ENCODE measurements around the gene SC5D.
A peak's percentile ranks its signal among the peaks of the same experiment; 100 is the strongest.

The SC5D gene

DNA sequence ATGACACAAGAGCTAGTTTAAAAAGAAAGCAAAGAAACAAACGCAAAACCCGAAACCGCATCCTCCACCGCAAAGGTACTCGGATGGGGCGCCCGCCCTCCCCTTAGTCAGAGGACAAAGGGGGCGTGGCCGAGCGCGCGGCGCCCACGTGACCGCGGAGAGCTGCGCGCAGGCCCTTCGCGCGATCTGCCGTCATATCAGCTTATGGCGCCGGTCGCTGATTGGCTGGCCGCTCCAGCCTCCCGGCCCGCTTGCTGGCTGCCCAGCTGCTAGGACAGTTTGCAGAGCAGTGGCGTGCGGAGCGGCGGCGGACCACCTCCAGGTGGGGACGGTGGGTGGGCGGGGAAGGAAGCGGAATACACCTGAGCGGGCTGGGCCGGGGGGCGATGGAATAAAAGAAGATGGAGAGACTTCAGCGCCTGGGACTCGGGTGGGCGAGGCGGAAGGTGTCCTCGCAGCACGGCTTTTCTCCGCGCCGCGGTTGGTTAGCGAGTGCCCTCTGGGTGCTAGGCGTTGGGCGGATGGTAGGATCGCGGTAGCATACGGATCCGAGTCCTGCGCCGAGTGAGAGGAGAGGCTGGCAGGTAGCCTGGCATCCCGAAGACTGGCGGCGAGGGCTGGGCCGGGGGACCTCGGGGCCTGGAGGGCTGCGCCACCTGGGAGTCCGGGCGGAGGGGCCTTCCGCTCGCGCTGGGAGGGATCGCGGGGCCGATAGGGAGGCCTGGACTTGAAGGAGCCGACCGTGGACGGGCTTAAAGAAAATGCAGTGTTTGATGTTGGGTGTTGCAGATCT is at the start of gene SC5D:
Gene SC5D (plus strand): TSS at position 277 of the 793 bp plus-strand sequence. CDS start 10,605 bp downstream, outside the sequence.
- peak; percentile 93 for DNase-seq (ENCODE audit: low read depth)

GRCh38 chr11:121244884-121245283 is 47.7 kb upstream of the SC5D start:
- no peak for DNase-seq (ENCODE audit: low read depth)

- DNase-seq (ENCODE audit: low read depth), result no peak
Measured at GRCh38 chr11:121246021-121246768, 46.4 kb upstream of the SC5D start.

GRCh38 chr11:121246769-121247035 is 45.9 kb upstream of the SC5D start:
- no peak for DNase-seq (ENCODE audit: low read depth)

- DNase-seq (ENCODE audit: low read depth), result no peak
Measured at GRCh38 chr11:121248496-121248895, 44.1 kb upstream of the SC5D start.

DNA sequence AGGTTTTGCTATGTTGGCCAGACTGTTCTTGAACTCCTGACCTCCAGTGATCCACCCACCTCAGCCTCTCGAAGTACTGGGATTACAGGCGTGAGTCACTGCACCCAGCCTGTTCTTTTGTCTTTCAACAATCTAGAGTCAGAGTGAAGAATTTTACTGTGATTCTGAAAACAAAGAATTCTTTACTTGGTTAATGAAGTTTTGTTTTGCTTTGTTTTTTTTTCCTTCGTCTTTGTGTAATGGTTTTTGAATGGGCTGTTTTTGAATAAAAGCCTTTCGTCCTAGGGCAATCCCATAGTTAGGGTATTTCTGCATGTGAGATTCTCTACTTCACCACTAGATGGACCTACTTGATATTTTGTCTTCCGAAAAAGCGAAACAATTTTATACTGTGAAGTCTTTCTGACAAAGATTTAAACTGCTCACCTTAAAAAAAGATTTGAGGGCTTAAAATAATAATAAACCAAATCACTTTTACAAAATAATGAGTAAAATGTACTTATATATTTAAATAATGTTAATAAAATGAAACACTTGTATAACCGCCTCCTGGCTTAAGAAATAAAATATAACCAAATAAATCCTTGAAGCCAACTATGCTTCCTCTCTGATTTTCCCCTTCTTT is 43.4 kb upstream of the SC5D start:
- peak; percentile 49 for DNase-seq (ENCODE audit: low read depth)

GRCh38 chr11:121250843-121251242 is 41.7 kb upstream of the SC5D start:
- DNase-seq (ENCODE audit: low read depth), result no peak

- no peak for DNase-seq (ENCODE audit: low read depth)
Measured at GRCh38 chr11:121253951-121254350, 38.6 kb upstream of the SC5D start.

DNA sequence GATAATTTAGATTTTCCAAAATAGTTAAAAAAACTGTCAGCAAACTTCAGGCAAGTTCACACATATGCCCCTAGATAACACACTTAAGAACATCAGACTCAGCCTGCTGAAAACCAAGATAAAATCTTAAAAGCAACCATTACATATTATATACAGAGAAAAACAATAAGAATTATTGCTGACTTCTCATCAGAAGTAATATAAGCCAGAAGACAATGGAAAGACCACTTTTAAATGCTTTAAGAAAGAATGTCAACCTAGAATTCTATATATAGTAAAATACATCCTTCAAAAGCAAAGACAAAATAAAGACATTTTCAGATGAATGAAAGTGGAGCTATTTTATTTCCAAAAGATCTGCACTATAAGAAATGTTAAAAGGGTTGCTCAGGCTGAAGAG is 37.8 kb upstream of the SC5D start:
- no peak for DNase-seq (ENCODE audit: low read depth)

- no peak for DNase-seq (ENCODE audit: low read depth)
Measured at GRCh38 chr11:121255473-121256125, 37.0 kb upstream of the SC5D start.

- DNase-seq (ENCODE audit: low read depth), result no peak
Measured at GRCh38 chr11:121257289-121257688, 35.3 kb upstream of the SC5D start.

DNA sequence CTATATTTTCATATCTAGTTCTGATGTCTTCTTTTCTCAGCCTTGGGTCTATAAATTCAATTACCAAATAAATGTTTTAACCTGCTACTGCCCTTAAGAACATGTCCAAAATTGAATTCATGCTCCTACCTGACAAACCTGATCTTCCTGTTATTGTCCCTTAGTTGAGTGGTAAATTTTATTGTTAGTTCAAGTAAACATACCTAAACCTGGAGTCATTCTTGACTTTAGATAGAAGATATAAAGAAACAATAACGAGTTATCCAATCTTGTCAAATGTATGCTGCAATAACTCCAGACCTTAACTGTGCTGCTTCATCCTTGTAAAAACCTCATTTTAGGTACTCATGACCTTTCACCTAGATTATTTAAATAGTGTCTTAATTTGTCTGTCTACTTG is 34.6 kb upstream of the SC5D start:
- DNase-seq (ENCODE audit: low read depth), result no peak

- DNase-seq (ENCODE audit: low read depth), result no peak
Measured at GRCh38 chr11:121265586-121265985, 27.0 kb upstream of the SC5D start.

- no peak for DNase-seq (ENCODE audit: low read depth)
Measured at GRCh38 chr11:121268581-121268980, 24.0 kb upstream of the SC5D start.

DNA sequence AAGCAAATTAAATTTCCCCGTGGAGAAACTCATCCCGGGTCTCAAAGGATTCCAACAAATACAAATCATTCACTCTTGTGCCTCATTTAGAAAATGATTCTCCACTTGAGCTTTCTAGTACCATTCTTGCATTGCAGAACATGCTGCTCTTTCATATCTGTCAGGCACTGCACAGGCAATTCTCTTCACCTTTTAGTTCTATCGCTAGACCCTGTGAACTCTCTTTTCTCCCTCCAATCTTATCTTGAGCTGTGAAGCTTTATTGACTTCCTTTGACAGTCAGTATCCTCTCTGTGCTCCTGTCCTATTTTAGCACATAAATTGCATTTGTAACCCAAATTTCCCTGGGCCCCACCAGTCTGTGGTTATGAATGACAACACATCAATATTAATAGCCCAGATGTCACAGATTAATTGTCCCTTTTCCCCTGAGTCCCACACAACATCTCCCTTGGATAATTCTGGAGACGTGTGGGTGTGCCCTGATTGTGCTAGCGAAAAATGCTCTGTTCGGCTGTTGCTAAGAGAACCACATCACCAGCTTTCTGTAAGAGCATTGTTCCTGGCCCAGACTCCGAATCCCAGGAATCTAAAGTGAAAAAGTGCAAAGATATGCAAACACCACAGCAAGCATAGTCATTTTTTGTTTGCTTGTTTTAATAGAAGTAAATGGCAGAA is 22.4 kb upstream of the SC5D start:
- no peak for DNase-seq (ENCODE audit: low read depth)

- DNase-seq (ENCODE audit: low read depth), result no peak
Measured at GRCh38 chr11:121274332-121274991, 18.1 kb upstream of the SC5D start.

DNA sequence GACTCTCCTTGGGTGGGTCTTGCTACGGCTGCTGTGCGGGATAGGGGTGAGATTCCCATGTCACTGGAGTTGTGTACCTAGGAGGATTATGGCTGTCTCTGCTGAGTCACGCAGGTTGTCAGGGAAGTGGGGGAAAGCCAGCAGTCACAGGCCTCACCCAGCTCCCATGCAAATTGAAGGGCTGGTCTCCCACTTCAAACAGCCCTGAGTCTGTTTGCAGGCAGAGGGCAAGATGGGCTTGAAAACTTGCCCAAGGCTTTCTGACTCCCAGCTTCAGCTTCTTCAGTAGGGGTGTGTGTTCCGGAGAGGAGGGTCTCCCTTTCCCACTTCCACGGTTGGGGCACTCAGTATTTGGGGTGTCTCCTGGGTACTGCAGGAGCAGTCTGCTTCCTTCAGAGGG is 10.9 kb upstream of the SC5D start:
- DNase-seq (ENCODE audit: low read depth), result no peak

DNA sequence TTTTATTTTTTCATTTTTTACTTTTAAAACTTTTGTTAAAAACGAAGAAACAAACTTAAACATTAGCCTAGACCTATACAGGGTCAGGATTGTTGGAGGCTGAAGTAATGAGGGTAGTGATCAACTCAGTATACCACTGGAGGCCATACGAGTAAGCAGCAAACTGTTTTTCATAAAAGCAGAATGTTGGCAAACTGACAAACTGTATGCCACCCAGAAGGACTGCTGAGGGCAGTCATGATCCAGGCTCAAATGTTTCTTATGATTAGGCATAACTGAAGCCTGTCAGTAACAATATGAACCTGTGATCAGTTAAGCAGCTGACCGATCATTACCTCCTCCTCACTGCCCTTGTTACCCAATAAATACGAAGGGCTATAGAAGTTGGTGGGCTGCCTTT is 10.2 kb upstream of the SC5D start:
- no peak for DNase-seq (ENCODE audit: low read depth)

DNA sequence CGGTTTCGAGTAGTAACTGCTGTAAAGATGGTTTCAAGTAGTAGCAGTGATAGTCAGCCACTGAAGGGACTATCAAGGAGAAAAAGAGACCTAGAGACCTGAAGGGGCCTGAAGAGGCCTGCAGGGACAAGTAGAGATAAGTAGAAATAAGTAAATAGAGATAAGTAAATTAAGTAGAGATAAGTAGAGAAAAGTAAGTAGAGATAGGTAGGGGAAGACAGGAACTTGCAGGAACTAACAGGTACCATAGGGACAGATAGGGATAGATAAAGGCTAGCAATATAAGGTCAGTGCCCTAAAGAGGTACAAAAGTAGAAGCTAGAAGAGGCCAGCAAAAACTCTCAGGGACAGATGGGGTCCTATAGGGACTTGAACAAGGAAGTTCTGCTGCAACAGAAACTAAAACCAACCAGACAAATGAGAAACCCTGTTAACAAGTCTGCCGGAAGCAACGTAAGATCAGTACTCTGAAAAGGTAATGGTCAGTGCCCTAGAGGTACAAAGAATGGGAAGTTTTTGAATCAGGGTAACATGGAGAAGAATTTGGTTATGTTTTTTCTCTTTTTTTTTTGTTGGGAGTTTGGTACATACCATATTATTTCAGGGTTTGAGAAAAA is 9.6 kb upstream of the SC5D start:
- no peak for DNase-seq (ENCODE audit: low read depth)

DNA sequence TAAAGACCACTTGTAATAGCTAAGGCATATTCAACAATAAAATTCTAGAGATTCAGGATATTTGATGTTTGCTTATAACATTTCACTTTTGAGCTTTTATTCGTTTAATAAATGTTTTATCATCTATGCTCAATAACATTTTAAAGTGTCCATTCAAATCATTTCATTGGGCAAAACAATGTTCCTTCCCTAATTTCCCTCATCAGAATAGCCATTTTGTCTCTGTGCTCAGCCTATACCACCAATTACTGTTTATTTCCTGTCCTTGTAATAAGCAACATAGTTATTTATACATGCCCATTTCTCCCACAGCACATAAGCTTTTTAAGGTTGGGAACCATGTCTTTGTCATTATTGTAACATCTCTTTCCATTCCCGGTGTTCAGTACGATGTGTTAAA is 1.3 kb upstream of the SC5D start:
- no peak for DNase-seq (ENCODE audit: low read depth)

DNA sequence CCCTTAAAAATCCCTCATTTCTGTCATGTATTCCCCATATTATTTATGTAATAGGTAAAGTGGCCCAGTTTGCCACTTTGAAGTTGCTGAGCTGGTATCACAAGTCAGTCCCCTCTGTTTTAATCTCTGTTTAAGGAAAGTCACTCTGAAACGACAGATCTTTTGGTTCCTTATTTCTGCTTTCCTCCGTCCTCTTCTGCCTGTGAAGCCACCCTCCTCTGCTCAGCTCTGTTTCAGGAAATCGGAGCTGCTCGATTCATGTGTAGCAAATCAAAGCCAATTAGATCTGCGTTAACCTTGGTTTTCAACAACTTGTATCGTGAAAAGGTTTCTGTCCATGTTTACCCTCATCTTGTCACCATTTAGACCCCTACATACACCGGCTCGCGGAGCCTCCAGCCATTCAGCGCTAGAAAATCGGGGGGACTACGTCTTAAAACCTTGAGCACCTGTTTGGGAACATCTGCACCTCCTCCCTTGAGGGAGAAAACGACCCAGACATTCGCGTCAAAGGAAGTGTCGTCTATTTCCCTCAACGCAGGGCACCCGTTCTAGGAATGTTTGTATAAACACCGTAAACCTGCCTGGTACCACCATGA is 576 bp upstream of the SC5D start:
- peak; percentile 4 for DNase-seq (ENCODE audit: low read depth)

Measured in EH (cell line).